ENCODE measurements around the gene TMPRSS11B.

TMPRSS11B gene

DNA sequence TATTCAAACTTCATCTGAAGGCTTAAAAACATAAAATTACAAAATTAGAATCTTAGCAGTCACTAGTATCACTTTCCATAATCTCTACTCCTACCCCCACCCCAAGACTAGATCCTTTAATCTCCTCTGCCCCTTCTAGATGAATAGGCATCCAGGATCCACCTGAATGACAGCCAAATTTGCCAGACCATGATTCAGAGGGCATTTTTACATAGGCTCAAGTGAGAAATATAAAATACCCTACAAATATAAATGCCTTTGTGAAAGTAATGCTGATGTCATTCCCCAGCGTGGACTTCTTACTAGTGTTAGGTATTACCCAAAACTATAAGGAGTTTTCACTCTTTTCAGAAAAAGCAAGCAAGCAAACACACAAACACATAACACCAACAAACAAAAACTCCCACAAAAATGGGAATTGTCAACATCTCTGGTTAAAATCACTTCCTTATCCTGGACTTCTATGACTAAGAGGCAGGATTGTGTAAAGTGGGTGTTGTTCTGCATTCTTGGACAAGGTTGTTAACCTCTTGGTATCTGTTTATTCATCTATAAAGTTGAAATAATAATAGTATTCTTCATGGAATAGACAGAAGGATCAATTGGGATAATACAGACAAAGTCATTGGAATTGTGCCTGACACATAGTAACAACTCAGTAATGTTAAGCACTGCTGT, 64.5 kb downstream of the TMPRSS11B start:
- H3K9me3 Mint-ChIP-seq, result no peaks in the 10 kb centered on the region
- no peaks in the 10 kb centered on the region for H3K36me3 Mint-ChIP-seq
- no peak overlapping the region for H3K27ac Mint-ChIP-seq
- DNase-seq (ENCODE audit: low spot score in 2 of 2), result no peak
- no peak overlapping the region for H3K4me3 Mint-ChIP-seq
- H3K4me1 Mint-ChIP-seq, result no peaks in the 10 kb centered on the region
- no peak for ATAC-seq

GRCh38 chr4:68176904-68177303, 68.6 kb downstream of the TMPRSS11B start:
- H3K4me1 Mint-ChIP-seq, result no peaks in the 10 kb centered on the region
- DNase-seq (ENCODE audit: low spot score in 2 of 2) (no peak), ATAC-seq (no peak)
- no peaks in the 10 kb centered on the region for H3K36me3 Mint-ChIP-seq
- H3K27ac Mint-ChIP-seq, result no peak overlapping the region
- no peaks in the 10 kb centered on the region for H3K9me3 Mint-ChIP-seq
- no peak overlapping the region for H3K4me3 Mint-ChIP-seq
